ENCODE data around the gene CAMTA1. TPM values are rescaled to one million over a fixed set of nuclear protein-coding genes. Genes with fewer than 3 reads are reported as not detected.

The CAMTA1 gene
- total and polyA plus RNA-seq, 3 experiments from 2014 or later = 60.2 to 79.0 (median 61.7) TPM

DNA sequence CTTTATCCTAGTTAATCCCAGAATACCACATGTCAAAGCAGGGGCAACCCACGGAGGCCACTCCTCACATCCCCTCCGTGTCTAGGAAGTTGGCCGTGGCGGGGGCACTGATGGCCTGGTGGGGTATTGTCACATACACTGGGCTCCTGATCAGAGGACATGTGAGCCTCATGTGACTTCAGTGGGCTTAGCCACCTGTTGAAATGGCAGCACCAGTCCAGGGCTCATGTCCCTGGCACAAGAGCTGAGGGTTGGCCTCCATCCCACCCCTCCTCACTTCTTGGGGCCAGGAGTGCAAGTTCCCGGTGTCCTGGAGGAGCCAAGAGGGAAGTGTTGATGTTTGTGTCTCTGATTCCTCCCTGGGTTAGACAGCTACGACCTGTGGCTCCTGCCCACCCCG, 313.4 kb downstream of the CAMTA1 start:
- Mint-ChIP-seq H3K9me3 (no peaks in the 10 kb centered on the region), H3K36me3 (no peaks in the 10 kb centered on the region), H3K4me1 (no peaks in the 10 kb centered on the region), H3K4me3 (no peak overlapping the region), H3K27me3 (peaks cover 2 to 27% of the 10 kb centered on the region in 2 donors), H3K27ac (no peak overlapping the region)
- no peak for DNase-seq
- Histone ChIP-seq H3K4me1 (ENCODE audit: insufficient read depth, low read length) (no peaks in the 10 kb centered on the region), H3K27ac (ENCODE audit: low read depth, low read length) (no peak overlapping the region), H3K27me3 (ENCODE audit: insufficient read depth, low read length, poor library complexity, severe bottlenecking) (no peaks in the 10 kb centered on the region), H3K4me3 (ENCODE audit: low read length) (no peak overlapping the region), H3K36me3 (ENCODE audit: insufficient read depth, low read length) (no peaks in the 10 kb centered on the region), H3K9me3 (ENCODE audit: low read length) (no peaks in the 10 kb centered on the region)
- CTCF ChIA-PET = no interaction called here
- POLR2A ChIA-PET = no interaction called here

- Histone ChIP-seq H3K4me1 (ENCODE audit: insufficient read depth, low read length) (no peaks in the 10 kb centered on the region), H3K4me3 (ENCODE audit: low read length) (no peak overlapping the region), H3K27ac (ENCODE audit: low read depth, low read length) (no peak overlapping the region), H3K36me3 (ENCODE audit: insufficient read depth, low read length) (no peaks in the 10 kb centered on the region), H3K9me3 (ENCODE audit: low read length) (no peaks in the 10 kb centered on the region), H3K27me3 (ENCODE audit: insufficient read depth, low read length, poor library complexity, severe bottlenecking) (no peaks in the 10 kb centered on the region)
- DNase-seq = no peak
- H3K27ac Mint-ChIP-seq = no peak overlapping the region
- CTCF ChIA-PET = no interaction called here
- POLR2A ChIA-PET = no interaction called here
- no peaks in the 10 kb centered on the region for H3K9me3 Mint-ChIP-seq
- H3K27me3 Mint-ChIP-seq = peaks cover 2 to 27% of the 10 kb centered on the region in 2 donors
- no peak overlapping the region for H3K4me3 Mint-ChIP-seq
- H3K36me3 Mint-ChIP-seq = no peaks in the 10 kb centered on the region
- H3K4me1 Mint-ChIP-seq = no peaks in the 10 kb centered on the region
Observed at GRCh38 chr1:7100479-7100878, 315.2 kb downstream of the CAMTA1 start.

DNA sequence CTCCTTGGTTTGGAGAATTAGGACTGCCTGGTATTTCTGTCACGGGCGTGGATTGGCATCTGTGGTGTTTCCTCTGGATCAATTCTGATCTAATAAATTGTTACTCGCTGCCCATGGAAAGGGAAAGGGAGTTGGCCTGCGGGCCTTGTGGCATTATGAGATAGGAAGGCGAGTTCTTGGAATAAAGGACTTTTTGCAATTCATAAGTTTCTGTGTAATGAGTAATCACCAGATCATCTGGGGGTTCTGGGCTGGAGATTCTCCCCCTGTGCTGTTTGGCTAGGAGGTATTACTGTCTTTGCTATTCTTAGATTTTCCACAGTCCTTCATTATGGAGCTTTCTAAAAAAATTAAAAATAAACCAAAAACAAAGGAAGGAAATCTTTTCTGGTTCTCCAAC, 315.9 kb downstream of the CAMTA1 start:
- Histone ChIP-seq H3K27me3 (ENCODE audit: insufficient read depth, low read length, poor library complexity, severe bottlenecking) (no peaks in the 10 kb centered on the region), H3K27ac (ENCODE audit: low read depth, low read length) (no peak overlapping the region), H3K9me3 (ENCODE audit: low read length) (no peaks in the 10 kb centered on the region), H3K36me3 (ENCODE audit: insufficient read depth, low read length) (no peaks in the 10 kb centered on the region), H3K4me3 (ENCODE audit: low read length) (no peak overlapping the region), H3K4me1 (ENCODE audit: insufficient read depth, low read length) (no peaks in the 10 kb centered on the region)
- Mint-ChIP-seq H3K27me3 (peaks cover 2 to 26% of the 10 kb centered on the region in 2 donors), H3K9me3 (no peaks in the 10 kb centered on the region), H3K27ac (no peak overlapping the region), H3K36me3 (no peaks in the 10 kb centered on the region), H3K4me1 (no peaks in the 10 kb centered on the region), H3K4me3 (no peak overlapping the region)
- POLR2A ChIA-PET = no interaction called here
- DNase-seq = no peak
- CTCF ChIA-PET = no interaction called here

- Histone ChIP-seq H3K4me1 (ENCODE audit: insufficient read depth, low read length) (no peaks in the 10 kb centered on the region), H3K27me3 (ENCODE audit: insufficient read depth, low read length, poor library complexity, severe bottlenecking) (no peaks in the 10 kb centered on the region), H3K4me3 (ENCODE audit: low read length) (no peak overlapping the region), H3K36me3 (ENCODE audit: insufficient read depth, low read length) (no peaks in the 10 kb centered on the region), H3K9me3 (ENCODE audit: low read length) (no peaks in the 10 kb centered on the region), H3K27ac (ENCODE audit: low read depth, low read length) (no peak overlapping the region)
- Mint-ChIP-seq H3K4me1 (no peaks in the 10 kb centered on the region), H3K27me3 (peaks cover 6 to 19% of the 10 kb centered on the region in 2 donors), H3K27ac (no peak overlapping the region), H3K9me3 (no peaks in the 10 kb centered on the region), H3K36me3 (no peaks in the 10 kb centered on the region), H3K4me3 (no peak overlapping the region)
- ChIA-PET CTCF (no interaction called here), POLR2A (no interaction called here)
- DNase-seq = no peak
Observed at GRCh38 chr1:7103361-7103782, 318.1 kb downstream of the CAMTA1 start.

DNA sequence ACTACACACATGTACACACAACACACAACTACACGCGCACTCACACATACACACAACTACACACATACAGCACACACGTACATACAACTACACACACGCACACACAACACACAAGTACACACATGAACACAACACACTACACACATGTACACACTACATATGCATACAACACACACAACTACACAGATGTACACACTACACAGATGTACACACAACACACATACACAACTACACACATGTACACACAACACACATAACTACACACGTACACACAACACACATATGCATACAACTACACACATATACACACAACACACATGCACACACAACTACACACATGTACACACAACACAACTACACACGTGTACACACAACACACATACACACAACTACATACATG, 318.6 kb downstream of the CAMTA1 start:
- Histone ChIP-seq H3K27ac (ENCODE audit: low read depth, low read length) (no peak overlapping the region), H3K4me1 (ENCODE audit: insufficient read depth, low read length) (no peaks in the 10 kb centered on the region), H3K36me3 (ENCODE audit: insufficient read depth, low read length) (no peaks in the 10 kb centered on the region), H3K27me3 (ENCODE audit: insufficient read depth, low read length, poor library complexity, severe bottlenecking) (no peaks in the 10 kb centered on the region), H3K9me3 (ENCODE audit: low read length) (no peaks in the 10 kb centered on the region), H3K4me3 (ENCODE audit: low read length) (no peak overlapping the region)
- H3K27ac Mint-ChIP-seq = no peak overlapping the region
- no peaks in the 10 kb centered on the region for H3K36me3 Mint-ChIP-seq
- no peak overlapping the region for H3K4me3 Mint-ChIP-seq
- H3K9me3 Mint-ChIP-seq = no peaks in the 10 kb centered on the region
- no peak for DNase-seq
- ChIA-PET POLR2A (no interaction called here), CTCF (no interaction called here)
- H3K27me3 Mint-ChIP-seq = peaks cover 6 to 17% of the 10 kb centered on the region in 2 donors
- no peaks in the 10 kb centered on the region for H3K4me1 Mint-ChIP-seq

GRCh38 chr1:7104339-7104738, 319.1 kb downstream of the CAMTA1 start:
- no peaks in the 10 kb centered on the region for H3K4me1 ChIP-seq (ENCODE audit: insufficient read depth, low read length)
- H3K4me3 ChIP-seq (ENCODE audit: low read length) = no peak overlapping the region
- ChIA-PET POLR2A (no interaction called here), CTCF (no interaction called here)
- H3K36me3 ChIP-seq (ENCODE audit: insufficient read depth, low read length) = no peaks in the 10 kb centered on the region
- peaks cover 6 to 17% of the 10 kb centered on the region in 2 donors for H3K27me3 Mint-ChIP-seq
- no peaks in the 10 kb centered on the region for H3K4me1 Mint-ChIP-seq
- H3K4me3 Mint-ChIP-seq = no peak overlapping the region
- no peak overlapping the region for H3K27ac ChIP-seq (ENCODE audit: low read depth, low read length)
- no peaks in the 10 kb centered on the region for H3K9me3 Mint-ChIP-seq
- no peak overlapping the region for H3K27ac Mint-ChIP-seq
- H3K9me3 ChIP-seq (ENCODE audit: low read length) = no peaks in the 10 kb centered on the region
- DNase-seq = no peak
- no peaks in the 10 kb centered on the region for H3K27me3 ChIP-seq (ENCODE audit: insufficient read depth, low read length, poor library complexity, severe bottlenecking)
- H3K36me3 Mint-ChIP-seq = no peaks in the 10 kb centered on the region

GRCh38 chr1:7105269-7105668, 320.0 kb downstream of the CAMTA1 start:
- H3K27me3 ChIP-seq (ENCODE audit: insufficient read depth, low read length, poor library complexity, severe bottlenecking) = no peaks in the 10 kb centered on the region
- no peak overlapping the region for H3K27ac ChIP-seq (ENCODE audit: low read depth, low read length)
- Mint-ChIP-seq H3K4me1 (no peaks in the 10 kb centered on the region), H3K36me3 (no peaks in the 10 kb centered on the region), H3K27ac (no peak overlapping the region), H3K27me3 (peaks cover 12 to 14% of the 10 kb centered on the region in 2 donors), H3K9me3 (no peaks in the 10 kb centered on the region), H3K4me3 (no peak overlapping the region)
- DNase-seq = no peak
- H3K4me1 ChIP-seq (ENCODE audit: insufficient read depth, low read length) = no peaks in the 10 kb centered on the region
- ChIA-PET CTCF (no interaction called here), POLR2A (no interaction called here)
- no peak overlapping the region for H3K4me3 ChIP-seq (ENCODE audit: low read length)
- no peaks in the 10 kb centered on the region for H3K9me3 ChIP-seq (ENCODE audit: low read length)
- H3K36me3 ChIP-seq (ENCODE audit: insufficient read depth, low read length) = no peaks in the 10 kb centered on the region

GRCh38 chr1:7106442-7107108, 321.3 kb downstream of the CAMTA1 start:
- Histone ChIP-seq H3K27ac (ENCODE audit: low read depth, low read length) (no peak overlapping the region), H3K4me3 (ENCODE audit: low read length) (no peak overlapping the region), H3K4me1 (ENCODE audit: insufficient read depth, low read length) (no peaks in the 10 kb centered on the region), H3K9me3 (ENCODE audit: low read length) (no peaks in the 10 kb centered on the region), H3K27me3 (ENCODE audit: insufficient read depth, low read length, poor library complexity, severe bottlenecking) (no peaks in the 10 kb centered on the region), H3K36me3 (ENCODE audit: insufficient read depth, low read length) (no peaks in the 10 kb centered on the region)
- POLR2A ChIA-PET = no interaction called here
- DNase-seq = peak in 1 of 5 donors; percentile 7
- Mint-ChIP-seq H3K4me1 (no peaks in the 10 kb centered on the region), H3K36me3 (no peaks in the 10 kb centered on the region), H3K9me3 (no peaks in the 10 kb centered on the region), H3K27ac (no peak overlapping the region), H3K4me3 (no peak overlapping the region), H3K27me3 (peaks cover 15 to 23% of the 10 kb centered on the region in 2 donors)
- CTCF ChIA-PET = no interaction called here

All from CD8-positive, alpha-beta memory T cell (primary cell).